Glutamatergic neuron (in vitro differentiated cells): ENCODE data around the gene LIX1L. TPM values are rescaled to one million over a fixed set of nuclear protein-coding genes. Genes with fewer than 3 reads are reported as not detected.

Experiments used
- DNase-seq: peaks from one replicate; pipeline ENCODE4 v3.0.0; 2022
- H3K27ac Mint-ChIP-seq: one replicate; pipeline ENCODE4 v1.8.0; 2020; ENCODE audit warnings: mild to moderate bottlenecking, mixed read lengths, inconsistent platforms; ENCODE audit not compliant: unreplicated experiment
- H3K27me3 Mint-ChIP-seq: one replicate; pipeline ENCODE4 v1.8.0; 2020; ENCODE audit warnings: mild to moderate bottlenecking, moderate library complexity, mixed read lengths, inconsistent platforms; ENCODE audit not compliant: unreplicated experiment
- H3K36me3 Mint-ChIP-seq: one replicate; pipeline ENCODE4 v1.8.0; 2020; ENCODE audit warnings: mild to moderate bottlenecking, mixed read lengths, inconsistent platforms; ENCODE audit not compliant: unreplicated experiment
- H3K4me1 Mint-ChIP-seq: one replicate; pipeline ENCODE4 v1.8.0; 2020; ENCODE audit warnings: mild to moderate bottlenecking, low read depth, mixed read lengths, inconsistent platforms; ENCODE audit not compliant: unreplicated experiment
- H3K4me3 Mint-ChIP-seq: one replicate; pipeline ENCODE4 v1.8.0; 2020; ENCODE audit warnings: mild to moderate bottlenecking, mixed read lengths, inconsistent platforms; ENCODE audit not compliant: unreplicated experiment
- H3K9me3 Mint-ChIP-seq: one replicate; pipeline ENCODE4 v1.8.0; 2020; ENCODE audit warnings: mild to moderate bottlenecking, moderate library complexity, mixed read lengths, inconsistent platforms; ENCODE audit not compliant: unreplicated experiment
- total RNA-seq: library from RNA; stranded (reverse); fragmentation: NEBNext Ultra II Directional; extraction: Animal tissue kit (Norgen Biotek cat#: 25700); gene quantifications from one replicate; pipeline ENCODE4 v1.2.1, GENCODE V29; 2021; ENCODE audit not compliant: unreplicated experiment
- TF ChIP-seq, protein P1 (sequence below): fragments of 200-600 bp; sonication (generic); IDR thresholded peaks from one replicate; pipeline ENCODE4 v1.5.0; 2021; ENCODE audit not compliant: partially characterized antibody, unreplicated experiment

The LIX1L gene
- total RNA-seq, 1 donor from 2014 or later = 20.3 TPM

DNA sequence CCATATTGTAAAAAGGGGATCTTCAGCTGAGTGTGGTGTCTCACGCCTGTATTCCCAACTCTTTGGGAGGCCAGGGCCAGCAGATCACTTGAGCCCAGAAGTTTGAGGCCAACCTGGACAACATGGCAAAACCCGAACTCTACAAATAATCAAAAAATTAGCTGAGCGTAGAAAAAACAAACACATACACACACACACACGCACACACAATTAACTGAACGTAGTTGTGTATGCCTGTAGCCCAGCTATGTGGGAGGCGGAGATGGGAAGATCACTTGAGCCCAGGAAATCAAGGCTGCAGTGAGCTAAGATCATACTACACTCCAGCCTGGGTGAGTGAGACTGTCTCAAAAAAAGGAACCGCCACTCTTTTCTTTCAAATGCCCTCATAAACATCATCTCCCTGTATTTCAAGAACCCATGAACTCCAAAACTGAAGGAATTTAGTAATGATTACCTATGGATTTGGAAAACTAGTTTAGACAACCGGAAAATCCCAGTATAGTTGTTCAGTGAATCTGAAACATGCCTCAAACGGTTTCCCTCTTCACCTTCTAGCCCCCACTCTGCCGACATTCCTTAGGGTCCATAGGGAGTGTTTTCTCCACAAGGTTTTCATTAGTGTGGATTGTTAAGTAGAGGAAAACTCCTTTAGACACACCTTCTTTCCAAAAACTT is 34.1 kb upstream of the LIX1L start:
- H3K9me3 Mint-ChIP-seq = peaks cover 7% of the 10 kb centered on the region
- no peak overlapping the region for H3K27ac Mint-ChIP-seq
- TF ChIP-seq, protein P1, sequence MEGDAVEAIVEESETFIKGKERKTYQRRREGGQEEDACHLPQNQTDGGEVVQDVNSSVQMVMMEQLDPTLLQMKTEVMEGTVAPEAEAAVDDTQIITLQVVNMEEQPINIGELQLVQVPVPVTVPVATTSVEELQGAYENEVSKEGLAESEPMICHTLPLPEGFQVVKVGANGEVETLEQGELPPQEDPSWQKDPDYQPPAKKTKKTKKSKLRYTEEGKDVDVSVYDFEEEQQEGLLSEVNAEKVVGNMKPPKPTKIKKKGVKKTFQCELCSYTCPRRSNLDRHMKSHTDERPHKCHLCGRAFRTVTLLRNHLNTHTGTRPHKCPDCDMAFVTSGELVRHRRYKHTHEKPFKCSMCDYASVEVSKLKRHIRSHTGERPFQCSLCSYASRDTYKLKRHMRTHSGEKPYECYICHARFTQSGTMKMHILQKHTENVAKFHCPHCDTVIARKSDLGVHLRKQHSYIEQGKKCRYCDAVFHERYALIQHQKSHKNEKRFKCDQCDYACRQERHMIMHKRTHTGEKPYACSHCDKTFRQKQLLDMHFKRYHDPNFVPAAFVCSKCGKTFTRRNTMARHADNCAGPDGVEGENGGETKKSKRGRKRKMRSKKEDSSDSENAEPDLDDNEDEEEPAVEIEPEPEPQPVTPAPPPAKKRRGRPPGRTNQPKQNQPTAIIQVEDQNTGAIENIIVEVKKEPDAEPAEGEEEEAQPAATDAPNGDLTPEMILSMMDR = no peak
- peaks cover 28% of the 10 kb centered on the region for H3K36me3 Mint-ChIP-seq
- H3K4me3 Mint-ChIP-seq = peak overlapping the region; percentile 22
- peaks cover 14% of the 10 kb centered on the region for H3K4me1 Mint-ChIP-seq
- peaks cover 10% of the 10 kb centered on the region for H3K27me3 Mint-ChIP-seq
- no peak for DNase-seq

DNA sequence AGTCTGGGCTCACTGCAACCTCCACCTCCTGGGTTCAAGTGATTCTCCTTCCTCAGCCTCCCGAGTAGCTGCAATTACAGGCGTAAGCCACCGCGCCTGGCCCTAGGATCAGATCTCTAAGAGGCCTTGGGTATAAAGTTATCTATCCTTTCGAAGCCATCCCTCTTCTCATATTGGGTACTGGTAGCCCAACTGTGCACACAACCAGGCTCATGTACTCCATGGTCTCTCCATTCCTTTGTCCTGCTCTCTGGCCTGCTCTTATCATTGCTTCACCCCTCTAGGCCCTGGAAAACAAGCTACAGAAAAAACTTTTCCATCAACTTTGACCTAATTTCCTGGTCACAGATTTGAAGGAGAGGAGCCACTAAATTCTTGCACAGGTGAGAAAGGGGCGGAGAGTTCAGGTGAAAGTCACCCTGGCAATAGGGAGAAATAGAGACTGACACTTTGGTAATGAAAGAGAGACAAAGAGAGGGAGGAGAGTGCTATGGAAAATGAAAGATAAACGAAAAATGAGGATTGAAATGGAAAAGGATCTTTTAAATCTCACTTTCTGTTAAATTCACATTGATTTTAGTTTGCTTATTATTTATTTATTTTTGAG is 32.5 kb upstream of the LIX1L start:
- peaks cover 21% of the 10 kb centered on the region for H3K36me3 Mint-ChIP-seq
- TF ChIP-seq, protein P1 = no peak
- H3K4me3 Mint-ChIP-seq = peak overlapping the region; percentile 20
- no peak overlapping the region for H3K27ac Mint-ChIP-seq
- H3K27me3 Mint-ChIP-seq = peaks cover 4% of the 10 kb centered on the region
- H3K9me3 Mint-ChIP-seq = peaks cover 2% of the 10 kb centered on the region
- no peak for DNase-seq
- peaks cover 21% of the 10 kb centered on the region for H3K4me1 Mint-ChIP-seq

DNA sequence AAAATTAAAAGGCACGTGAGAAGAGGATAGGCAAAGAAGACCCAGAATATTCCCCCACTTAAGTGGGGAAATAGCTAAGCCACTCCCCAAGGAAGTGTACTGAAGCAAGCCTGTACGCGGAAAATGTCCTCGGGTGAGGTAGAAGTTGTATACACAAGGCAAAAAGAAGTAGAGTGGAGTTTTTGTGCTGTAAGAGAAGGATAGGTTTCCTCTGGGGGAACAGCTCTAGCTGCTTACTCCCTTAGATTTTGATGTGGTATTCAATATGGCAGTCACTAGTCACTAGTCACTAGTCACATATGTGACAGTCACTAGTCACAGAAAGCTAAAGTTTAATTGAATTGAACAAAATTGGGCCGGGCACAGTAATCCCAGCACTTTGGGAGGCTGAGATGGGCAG is 31.0 kb upstream of the LIX1L start:
- H3K27ac Mint-ChIP-seq = no peak overlapping the region

DNA sequence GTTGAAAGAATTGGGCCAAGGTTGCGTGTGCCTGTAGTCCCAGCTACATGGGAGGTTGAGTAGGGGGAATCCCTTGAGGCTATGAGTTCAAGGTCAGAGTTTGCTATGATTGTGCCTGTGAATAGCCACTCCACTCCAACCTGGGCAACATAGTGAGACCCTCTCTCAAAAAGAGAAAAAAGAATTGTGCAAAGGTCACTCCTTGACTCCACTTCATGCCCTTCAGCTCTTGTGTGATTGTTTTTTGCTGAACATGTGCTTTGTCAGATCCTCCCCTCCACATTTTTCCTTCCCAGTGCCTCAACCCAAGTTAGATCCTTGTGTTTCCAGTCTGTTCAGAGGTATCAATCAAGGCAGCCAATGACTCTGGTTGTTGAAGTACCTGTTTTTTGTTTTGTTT is 30.1 kb upstream of the LIX1L start:
- TF ChIP-seq, protein P1 = no peak
- H3K36me3 Mint-ChIP-seq = no peaks in the 10 kb centered on the region
- peaks cover 17% of the 10 kb centered on the region for H3K4me1 Mint-ChIP-seq
- peaks cover 2% of the 10 kb centered on the region for H3K9me3 Mint-ChIP-seq
- no peak for DNase-seq
- H3K27me3 Mint-ChIP-seq = peaks cover 4% of the 10 kb centered on the region
- H3K27ac Mint-ChIP-seq = no peak overlapping the region
- no peak overlapping the region for H3K4me3 Mint-ChIP-seq

More for the DNA sequence above, 31.0 kb upstream of the LIX1L start:
- peaks cover 4% of the 10 kb centered on the region for H3K27me3 Mint-ChIP-seq
- no peak overlapping the region for H3K4me3 Mint-ChIP-seq
- TF ChIP-seq, protein P1 = no peak
- H3K36me3 Mint-ChIP-seq = peaks cover 6% of the 10 kb centered on the region
- peaks cover 2% of the 10 kb centered on the region for H3K9me3 Mint-ChIP-seq
- peaks cover 23% of the 10 kb centered on the region for H3K4me1 Mint-ChIP-seq
- DNase-seq = no peak

DNA sequence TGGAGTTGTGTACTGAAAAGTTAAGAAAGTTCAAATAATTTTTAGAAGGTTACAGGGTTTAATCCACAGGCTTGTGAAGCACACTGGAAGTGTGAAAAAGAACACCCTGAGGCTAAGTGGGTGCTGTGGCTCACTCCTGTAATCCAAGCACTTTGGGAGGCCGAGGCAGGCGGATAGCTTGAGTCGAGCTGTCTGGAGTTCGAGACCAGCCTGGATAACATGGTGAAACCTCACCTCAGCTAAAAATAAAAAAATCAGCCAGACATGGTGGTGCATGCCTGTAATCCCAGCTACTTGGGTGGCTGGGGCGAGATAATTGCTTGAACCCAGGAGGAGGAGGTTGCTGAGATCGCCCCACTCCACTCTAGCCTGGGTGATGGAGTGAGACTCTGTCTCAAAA is 28.7 kb upstream of the LIX1L start:
- no peaks in the 10 kb centered on the region for H3K36me3 Mint-ChIP-seq
- peaks cover 4% of the 10 kb centered on the region for H3K27me3 Mint-ChIP-seq
- peaks cover 2% of the 10 kb centered on the region for H3K9me3 Mint-ChIP-seq
- DNase-seq = no peak
- no peak overlapping the region for H3K27ac Mint-ChIP-seq
- peaks cover 12% of the 10 kb centered on the region for H3K4me1 Mint-ChIP-seq
- TF ChIP-seq, protein P1 = no peak
- H3K4me3 Mint-ChIP-seq = no peak overlapping the region
